Nephron (organoid): ENCODE results near the gene SEZ6L.

Source experiments
- H3K27ac Mint-ChIP-seq, 3 experiments: 2 replicates each; pipeline ENCODE4 v1.8.0; 2020; ENCODE audit warnings: mixed read lengths in 3 of 3, mild to moderate bottlenecking in 2 of 3, moderate library complexity in 1 of 3
- H3K27me3 Mint-ChIP-seq: 2 replicates; pipeline ENCODE4 v1.8.0; 2021; ENCODE audit warnings: low read depth, mild to moderate bottlenecking, moderate library complexity, mixed read lengths
- H3K36me3 Mint-ChIP-seq: 2 replicates; pipeline ENCODE4 v1.8.0; 2020; ENCODE audit warnings: low read depth, mixed read lengths
- H3K4me1 Mint-ChIP-seq: 2 replicates; pipeline ENCODE4 v1.8.0; 2020; ENCODE audit warnings: mixed read lengths
- H3K4me3 Mint-ChIP-seq, 3 experiments: 2 replicates each; pipeline ENCODE4 v1.8.0; 2020; ENCODE audit warnings: mild to moderate bottlenecking in 3 of 3, mixed read lengths in 3 of 3, moderate library complexity in 2 of 3
- H3K9me3 Mint-ChIP-seq: 2 replicates; pipeline ENCODE4 v1.8.0; 2020; ENCODE audit warnings: mixed read lengths
- TF ChIP-seq, protein P1 (sequence below), 3 experiments: fragments of 200-600 bp; sonication (generic); IDR thresholded peaks; one replicate each; pipeline ENCODE4 v1.5.0; 2021; ENCODE audit warnings: antibody characterized with exemption in 3 of 3; ENCODE audit not compliant: unreplicated experiment in 3 of 3

The SEZ6L gene

DNA sequence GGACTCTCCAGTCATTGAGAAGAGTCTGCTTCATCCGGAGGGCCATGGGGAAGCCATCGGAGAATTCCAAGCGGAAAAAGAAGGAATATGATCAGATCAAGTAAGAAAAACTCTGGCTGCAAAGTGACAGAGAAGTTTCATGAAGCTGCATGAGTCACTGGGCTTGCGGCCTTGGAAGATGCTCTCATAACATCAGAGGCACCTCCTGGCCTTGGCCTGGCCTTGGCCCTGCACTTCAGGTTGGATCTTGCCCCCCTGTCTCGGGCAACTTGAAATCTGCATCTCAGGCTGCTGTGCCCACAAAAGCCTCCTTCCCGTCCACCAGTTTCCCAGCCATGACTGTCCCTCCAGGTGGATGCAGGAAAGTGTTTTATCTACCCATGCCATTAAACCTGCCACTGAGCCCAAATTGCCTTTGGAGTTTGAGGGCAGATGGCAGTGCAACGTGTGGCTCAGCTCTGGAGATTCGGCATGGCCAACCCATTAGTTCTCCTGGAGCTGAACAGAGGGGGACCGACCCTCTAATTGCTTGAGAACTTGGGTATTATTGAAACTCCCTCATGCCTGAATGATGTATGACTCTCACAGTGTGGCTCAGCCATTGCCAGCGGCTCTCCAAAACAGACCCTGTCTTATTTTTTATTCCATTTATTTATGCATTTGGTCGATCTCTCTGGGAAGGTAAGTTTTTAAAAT lies 66.7 kb downstream of the SEZ6L start:
- peaks cover 14% of the 10 kb centered on the region for H3K4me1 Mint-ChIP-seq
- TF ChIP-seq, protein P1, sequence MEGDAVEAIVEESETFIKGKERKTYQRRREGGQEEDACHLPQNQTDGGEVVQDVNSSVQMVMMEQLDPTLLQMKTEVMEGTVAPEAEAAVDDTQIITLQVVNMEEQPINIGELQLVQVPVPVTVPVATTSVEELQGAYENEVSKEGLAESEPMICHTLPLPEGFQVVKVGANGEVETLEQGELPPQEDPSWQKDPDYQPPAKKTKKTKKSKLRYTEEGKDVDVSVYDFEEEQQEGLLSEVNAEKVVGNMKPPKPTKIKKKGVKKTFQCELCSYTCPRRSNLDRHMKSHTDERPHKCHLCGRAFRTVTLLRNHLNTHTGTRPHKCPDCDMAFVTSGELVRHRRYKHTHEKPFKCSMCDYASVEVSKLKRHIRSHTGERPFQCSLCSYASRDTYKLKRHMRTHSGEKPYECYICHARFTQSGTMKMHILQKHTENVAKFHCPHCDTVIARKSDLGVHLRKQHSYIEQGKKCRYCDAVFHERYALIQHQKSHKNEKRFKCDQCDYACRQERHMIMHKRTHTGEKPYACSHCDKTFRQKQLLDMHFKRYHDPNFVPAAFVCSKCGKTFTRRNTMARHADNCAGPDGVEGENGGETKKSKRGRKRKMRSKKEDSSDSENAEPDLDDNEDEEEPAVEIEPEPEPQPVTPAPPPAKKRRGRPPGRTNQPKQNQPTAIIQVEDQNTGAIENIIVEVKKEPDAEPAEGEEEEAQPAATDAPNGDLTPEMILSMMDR (IDR thresholded peaks at IDR 0.05; ENCODE audit: unreplicated experiment in 3 of 3) = no peak
- H3K9me3 Mint-ChIP-seq = no peaks in the 10 kb centered on the region
- H3K36me3 Mint-ChIP-seq = no peaks in the 10 kb centered on the region
- no peak overlapping the region for H3K27ac Mint-ChIP-seq
- H3K4me3 Mint-ChIP-seq = no peak overlapping the region
- H3K27me3 Mint-ChIP-seq = peaks cover 34% of the 10 kb centered on the region

DNA sequence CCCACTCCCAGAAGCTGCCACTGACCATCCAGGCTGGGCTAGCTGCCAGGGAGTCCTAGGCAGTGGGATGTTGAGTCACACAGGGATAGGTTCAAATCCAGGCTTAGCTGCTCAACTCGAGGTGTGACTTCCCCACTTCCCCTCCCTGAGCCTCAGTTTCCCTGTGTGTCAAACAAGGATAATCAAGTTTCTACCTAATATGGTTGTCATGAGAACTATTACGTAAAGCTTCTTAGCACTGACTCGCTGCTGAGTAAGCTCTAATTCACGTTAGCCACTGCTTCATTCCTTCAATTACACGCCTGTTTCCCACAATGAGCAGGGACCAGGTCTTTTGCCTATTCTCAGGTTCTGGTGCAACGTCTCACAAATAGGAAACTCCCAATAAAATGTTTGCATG lies 67.7 kb downstream of the SEZ6L start:
- TF ChIP-seq, protein P1 (IDR thresholded peaks at IDR 0.05; ENCODE audit: unreplicated experiment in 3 of 3) = no peak
- H3K4me3 Mint-ChIP-seq = no peak overlapping the region
- H3K27me3 Mint-ChIP-seq = peaks cover 30% of the 10 kb centered on the region
- H3K9me3 Mint-ChIP-seq = no peaks in the 10 kb centered on the region
- no peaks in the 10 kb centered on the region for H3K36me3 Mint-ChIP-seq
- H3K27ac Mint-ChIP-seq = no peak overlapping the region
- peaks cover 14% of the 10 kb centered on the region for H3K4me1 Mint-ChIP-seq

DNA sequence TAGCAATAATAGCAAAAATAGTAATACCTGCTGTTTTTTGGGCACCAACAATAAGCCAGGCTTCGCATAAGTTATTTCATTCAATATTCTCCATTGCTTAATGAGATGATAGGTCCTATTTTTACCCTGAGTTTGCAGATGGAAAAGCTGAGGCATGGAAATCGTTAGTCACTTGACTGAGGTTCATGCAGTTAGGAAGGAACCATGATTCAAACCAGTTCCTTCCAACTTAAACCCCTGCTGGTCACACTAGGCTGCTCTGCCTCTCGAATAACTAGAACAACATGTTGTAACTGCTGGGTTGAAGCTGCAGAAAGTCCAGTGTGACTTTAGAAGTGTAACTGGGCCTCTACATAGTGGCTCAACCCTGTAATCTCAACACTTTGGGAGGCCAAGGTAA lies 69.3 kb downstream of the SEZ6L start:
- no peak overlapping the region for H3K27ac Mint-ChIP-seq
- H3K36me3 Mint-ChIP-seq = no peaks in the 10 kb centered on the region
- H3K4me3 Mint-ChIP-seq = no peak overlapping the region
- H3K27me3 Mint-ChIP-seq = peaks cover 40% of the 10 kb centered on the region
- TF ChIP-seq, protein P1 (IDR thresholded peaks at IDR 0.05; ENCODE audit: unreplicated experiment in 3 of 3) = no peak
- H3K9me3 Mint-ChIP-seq = no peaks in the 10 kb centered on the region
- H3K4me1 Mint-ChIP-seq = peaks cover 11% of the 10 kb centered on the region

DNA sequence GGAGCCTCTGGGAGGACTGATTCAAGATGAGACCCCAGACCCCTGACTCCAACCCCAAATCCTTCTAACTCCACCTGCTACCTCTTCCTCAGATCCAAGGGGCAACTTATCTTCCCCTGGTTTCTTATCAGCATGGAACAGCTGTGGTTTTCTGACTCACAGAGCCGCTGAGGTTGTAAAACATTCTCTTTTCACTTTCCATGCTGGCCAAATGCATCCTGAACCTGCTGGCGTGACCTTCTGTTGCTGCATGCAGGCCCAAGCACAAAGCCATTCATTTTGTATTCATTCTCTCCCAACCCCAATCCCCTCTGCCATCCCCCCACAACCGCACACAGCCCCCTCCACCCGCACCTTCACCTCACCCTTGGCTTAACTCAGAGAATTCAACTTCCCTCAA lies 70.3 kb downstream of the SEZ6L start:
- peaks cover 1% of the 10 kb centered on the region for H3K4me1 Mint-ChIP-seq
- H3K27me3 Mint-ChIP-seq = peaks cover 46% of the 10 kb centered on the region
- H3K27ac Mint-ChIP-seq = no peak overlapping the region
- TF ChIP-seq, protein P1 (IDR thresholded peaks at IDR 0.05; ENCODE audit: unreplicated experiment in 3 of 3) = no peak
- H3K36me3 Mint-ChIP-seq = no peaks in the 10 kb centered on the region
- H3K9me3 Mint-ChIP-seq = no peaks in the 10 kb centered on the region
- H3K4me3 Mint-ChIP-seq = no peak overlapping the region

DNA sequence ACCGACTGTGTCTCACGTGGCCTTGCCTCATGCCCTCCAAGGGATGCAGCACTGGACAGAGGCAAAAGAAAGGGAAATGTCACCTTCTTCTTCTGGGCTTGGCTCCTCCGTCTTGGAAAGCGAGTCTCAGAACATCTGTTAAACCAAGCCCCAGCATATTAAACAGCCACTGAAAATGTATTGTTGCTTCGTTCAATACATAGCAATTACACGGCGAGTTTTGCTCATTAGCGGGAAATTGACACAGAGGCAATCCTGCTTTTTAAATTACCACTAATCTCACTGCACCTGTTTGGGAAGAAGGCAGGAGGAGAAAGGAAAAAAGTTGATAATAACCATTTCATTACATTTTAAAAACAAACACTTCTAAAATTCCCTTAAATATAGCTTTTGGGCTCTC lies 72.1 kb downstream of the SEZ6L start:
- no peak overlapping the region for H3K27ac Mint-ChIP-seq
- H3K36me3 Mint-ChIP-seq = no peaks in the 10 kb centered on the region
- TF ChIP-seq, protein P1 (IDR thresholded peaks at IDR 0.05; ENCODE audit: unreplicated experiment in 3 of 3) = no peak
- H3K9me3 Mint-ChIP-seq = no peaks in the 10 kb centered on the region
- no peak overlapping the region for H3K4me3 Mint-ChIP-seq
- H3K4me1 Mint-ChIP-seq = no peaks in the 10 kb centered on the region
- H3K27me3 Mint-ChIP-seq = peaks cover 51% of the 10 kb centered on the region

DNA sequence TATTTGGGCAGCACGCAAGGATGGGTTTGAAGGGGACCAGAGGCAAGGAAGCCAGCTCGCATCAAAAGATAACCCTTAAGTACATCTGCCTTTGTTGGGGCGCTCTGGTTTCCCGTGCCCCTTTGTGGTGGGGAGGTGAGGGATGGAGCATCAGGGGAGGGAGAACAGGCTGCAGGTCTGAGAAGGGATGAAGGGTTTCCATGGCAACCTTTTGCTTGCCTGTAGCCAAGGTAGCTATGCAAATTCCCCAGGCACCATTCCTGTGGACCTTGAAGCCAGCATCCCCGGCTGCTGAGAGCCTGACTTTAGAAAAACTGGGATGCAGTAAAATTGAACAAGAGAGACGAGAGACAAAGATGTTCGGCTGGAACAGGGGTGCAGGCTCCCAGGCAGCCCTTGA lies 75.7 kb downstream of the SEZ6L start:
- H3K4me1 Mint-ChIP-seq = no peaks in the 10 kb centered on the region
- H3K36me3 Mint-ChIP-seq = no peaks in the 10 kb centered on the region
- H3K27me3 Mint-ChIP-seq = peaks cover 36% of the 10 kb centered on the region

More for the DNA sequence above, 75.7 kb downstream of the SEZ6L start:
- Mint-ChIP-seq H3K27ac (no peak overlapping the region), H3K9me3 (no peaks in the 10 kb centered on the region), H3K4me3 (no peak overlapping the region)
- TF ChIP-seq, protein P1 (IDR thresholded peaks at IDR 0.05; ENCODE audit: unreplicated experiment in 3 of 3) = no peak
